ENCODE data around the gene SMAD5.

Gene SMAD5

DNA sequence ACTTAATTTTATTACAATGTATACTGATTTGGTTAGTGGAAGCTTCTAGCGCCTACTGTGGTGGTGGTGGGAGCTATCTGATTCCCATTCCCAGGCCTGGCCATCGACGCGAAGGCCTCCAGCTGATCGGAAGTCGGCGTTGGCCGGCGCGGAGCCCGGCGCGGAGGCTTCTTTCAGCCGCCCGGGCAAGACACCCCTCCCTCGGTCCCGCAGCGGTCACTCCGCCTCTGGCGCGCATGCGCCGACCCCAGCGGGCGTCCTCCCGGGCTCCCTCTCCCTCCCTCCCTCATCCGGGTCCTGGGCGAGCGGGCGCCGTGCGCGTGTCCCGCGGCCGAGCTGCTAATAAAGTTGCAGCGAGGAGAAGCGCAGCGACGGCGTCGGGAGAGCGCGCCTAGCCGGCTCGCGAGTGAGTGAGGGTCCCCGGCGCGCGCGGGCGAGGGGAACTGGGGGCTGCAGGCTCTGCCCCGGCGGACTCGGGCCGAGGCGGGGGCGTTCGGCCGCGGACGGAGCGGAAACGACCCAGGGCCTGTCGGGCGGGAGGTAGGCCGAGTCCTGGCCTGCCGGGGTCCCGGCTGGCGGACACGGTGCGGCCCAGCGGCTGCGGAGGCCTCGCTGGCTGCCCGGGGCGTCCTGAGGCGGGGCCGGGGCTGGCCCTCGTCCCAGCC, at the start of gene SMAD5:
SMAD5 (plus strand) TSS at position 289 of the 665 bp plus-strand sequence. CDS start 20,916 bp downstream, outside the sequence.
- peak; percentile 54 for DNase-seq (ENCODE audit: low read depth)

DNA sequence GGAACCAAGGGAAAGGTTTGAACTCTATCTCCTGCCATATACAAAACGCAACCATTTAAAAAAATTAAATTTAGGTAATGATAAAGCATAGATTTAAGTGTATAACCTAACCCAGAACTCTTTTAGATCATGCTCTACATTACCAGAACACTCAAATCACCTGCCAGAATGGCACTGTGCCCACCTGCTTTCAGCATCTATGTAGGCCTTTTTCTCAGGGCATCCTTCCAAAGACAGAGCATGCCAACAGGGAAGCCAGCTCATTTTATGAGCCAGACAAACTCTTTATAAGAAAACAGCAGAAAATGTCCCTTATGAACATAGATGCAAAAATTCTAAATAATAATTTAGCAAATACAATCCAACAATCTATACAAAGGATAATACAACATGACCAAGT, 47.9 kb upstream of the SMAD5 start:
- DNase-seq (ENCODE audit: low read depth): no peak

GRCh38 chr5:136086783-136087566, 45.7 kb upstream of the SMAD5 start:
- DNase-seq (ENCODE audit: low read depth): no peak

DNA sequence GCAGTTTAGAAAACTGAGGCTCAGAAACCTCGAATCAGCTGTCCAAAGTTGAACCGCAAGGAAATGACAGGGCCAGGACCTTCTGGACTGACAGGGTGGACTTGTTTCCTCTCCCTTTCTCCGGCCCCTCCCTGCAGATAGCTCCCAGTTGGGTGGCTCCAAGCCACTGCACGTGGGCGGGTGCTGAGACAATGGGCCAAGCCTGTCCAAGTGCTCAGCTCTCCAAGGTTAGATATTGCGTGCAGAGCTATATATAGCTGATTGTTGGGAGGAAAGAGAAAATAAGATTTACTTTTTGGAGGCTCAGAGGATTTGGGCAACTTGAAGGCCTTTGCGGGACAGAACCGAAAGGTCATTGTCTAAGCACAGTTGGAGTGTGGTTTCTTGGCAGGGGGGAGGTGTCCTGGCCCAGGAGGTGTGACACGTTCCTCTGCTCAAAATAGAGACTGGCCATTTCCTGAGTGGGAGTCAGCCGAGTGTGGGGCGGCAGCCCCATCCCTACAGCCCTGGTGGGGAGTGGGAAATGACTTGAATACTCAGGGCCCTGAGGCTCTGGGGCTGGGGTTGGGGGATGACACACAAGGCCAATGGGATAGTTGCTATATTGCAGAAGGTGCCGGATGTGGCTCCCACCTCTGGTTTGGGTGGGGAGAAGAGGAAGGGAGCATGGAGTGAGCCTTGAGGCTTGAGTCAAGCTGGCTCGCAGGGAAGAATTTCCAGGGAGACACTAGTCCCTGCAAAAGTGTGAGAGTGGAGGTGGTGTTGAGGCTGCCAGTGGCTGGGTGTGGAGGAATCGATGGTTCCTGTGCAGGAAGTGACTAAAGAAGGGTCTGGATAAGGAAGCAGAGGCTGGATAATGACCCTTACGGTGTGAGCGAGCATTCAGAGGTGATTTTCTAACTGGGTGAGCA, 44.4 kb upstream of the SMAD5 start:
- DNase-seq (ENCODE audit: low read depth): no peak

GRCh38 chr5:136089791-136090190, 42.9 kb upstream of the SMAD5 start:
- no peak for DNase-seq (ENCODE audit: low read depth)

- DNase-seq (ENCODE audit: low read depth): no peak
Observed at GRCh38 chr5:136090319-136090718, 42.3 kb upstream of the SMAD5 start.

DNA sequence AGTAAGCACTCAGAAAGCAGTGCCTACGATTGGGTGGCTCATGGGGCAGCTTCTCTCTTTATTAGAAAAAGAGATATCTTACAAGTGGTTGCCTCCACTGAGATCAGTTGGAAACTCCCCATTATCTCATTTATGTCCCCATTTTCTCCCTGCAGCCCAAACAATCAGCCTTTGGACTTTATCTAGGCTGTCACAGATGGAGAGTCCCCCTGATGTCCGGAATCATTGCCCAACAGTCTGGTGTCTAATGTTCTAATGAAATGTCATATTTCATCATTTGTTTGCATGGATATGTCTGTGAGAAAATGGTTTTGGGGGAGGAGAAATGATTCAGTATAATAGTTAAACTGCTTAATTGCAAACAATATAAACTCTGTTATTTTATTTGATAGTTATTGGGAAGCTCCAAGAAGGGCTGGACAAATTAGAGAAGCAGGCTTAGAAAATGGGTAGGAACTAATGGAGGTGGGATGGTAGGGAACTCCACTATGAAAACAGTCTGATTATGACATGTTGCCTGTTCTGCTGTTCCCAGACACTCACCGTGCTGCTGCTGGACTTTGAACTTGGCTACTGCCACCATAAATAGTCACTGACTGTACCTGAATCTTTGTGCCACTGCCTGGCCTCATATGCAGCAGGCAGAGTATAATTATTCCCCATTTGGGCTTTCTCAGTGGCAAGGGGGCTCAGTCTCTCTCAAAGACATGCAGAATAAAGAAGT, 38.3 kb upstream of the SMAD5 start:
- no peak for DNase-seq (ENCODE audit: low read depth)

- no peak for DNase-seq (ENCODE audit: low read depth)
Observed at GRCh38 chr5:136094913-136095641, 37.6 kb upstream of the SMAD5 start.

DNA sequence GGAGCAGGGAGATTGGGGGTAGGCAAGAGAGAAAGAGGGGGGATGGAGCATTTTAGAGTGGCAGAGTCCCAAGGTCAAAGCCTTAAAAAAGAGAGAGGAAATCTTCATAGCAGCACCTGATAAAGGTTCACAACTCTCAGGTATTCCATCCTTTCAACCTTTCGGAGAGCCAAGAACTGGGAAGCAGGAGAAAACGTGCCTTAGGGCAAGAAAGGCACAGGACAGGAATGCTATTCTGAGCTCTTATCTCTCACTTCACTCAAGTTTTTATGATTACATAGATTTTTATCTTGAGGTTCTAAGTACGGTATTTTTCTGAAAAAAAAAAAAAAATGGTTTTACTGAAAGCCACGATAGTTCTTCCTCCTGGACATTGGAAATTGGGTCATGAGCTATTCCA, 34.5 kb upstream of the SMAD5 start:
- no peak for DNase-seq (ENCODE audit: low read depth)

DNA sequence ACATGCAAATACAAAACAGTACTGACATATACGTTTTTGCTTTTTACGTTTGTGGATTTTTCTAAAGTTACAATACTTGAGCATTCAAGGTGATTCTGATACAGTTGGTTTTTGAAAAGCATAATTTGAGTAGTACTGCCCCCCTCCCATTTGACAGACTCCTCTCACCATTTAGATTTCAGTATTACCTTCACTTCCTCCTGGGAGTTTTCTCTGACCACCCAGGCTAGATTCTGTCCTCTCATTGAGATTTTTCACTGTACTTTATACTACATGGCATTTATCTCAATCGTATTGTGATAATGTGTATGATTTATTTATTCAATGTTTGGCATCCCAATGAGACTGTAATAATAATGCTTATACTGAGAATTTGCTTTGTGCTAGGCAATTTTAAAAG, 32.8 kb upstream of the SMAD5 start:
- DNase-seq (ENCODE audit: low read depth): no peak

GRCh38 chr5:136101884-136102283, 30.8 kb upstream of the SMAD5 start:
- no peak for DNase-seq (ENCODE audit: low read depth)

DNA sequence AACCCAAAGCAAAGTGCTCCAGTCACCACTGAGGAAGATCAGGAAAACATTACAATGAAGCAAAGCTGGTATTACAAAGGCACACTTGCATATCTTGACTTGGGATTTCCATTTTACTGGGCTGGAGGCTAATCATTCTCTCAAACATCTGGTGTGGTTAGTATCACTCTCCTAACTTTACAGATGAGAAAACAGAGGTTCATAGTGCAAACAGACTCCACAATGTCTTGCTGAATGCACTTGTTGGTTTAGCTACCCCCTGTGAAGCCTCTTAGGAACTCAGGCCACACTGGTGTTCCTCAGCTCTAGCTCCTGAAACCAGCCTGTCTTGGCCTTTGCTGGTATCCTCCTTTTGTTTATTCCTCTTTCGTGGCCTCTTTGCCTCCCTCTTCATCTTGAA, 29.5 kb upstream of the SMAD5 start:
- no peak for DNase-seq (ENCODE audit: low read depth)

DNA sequence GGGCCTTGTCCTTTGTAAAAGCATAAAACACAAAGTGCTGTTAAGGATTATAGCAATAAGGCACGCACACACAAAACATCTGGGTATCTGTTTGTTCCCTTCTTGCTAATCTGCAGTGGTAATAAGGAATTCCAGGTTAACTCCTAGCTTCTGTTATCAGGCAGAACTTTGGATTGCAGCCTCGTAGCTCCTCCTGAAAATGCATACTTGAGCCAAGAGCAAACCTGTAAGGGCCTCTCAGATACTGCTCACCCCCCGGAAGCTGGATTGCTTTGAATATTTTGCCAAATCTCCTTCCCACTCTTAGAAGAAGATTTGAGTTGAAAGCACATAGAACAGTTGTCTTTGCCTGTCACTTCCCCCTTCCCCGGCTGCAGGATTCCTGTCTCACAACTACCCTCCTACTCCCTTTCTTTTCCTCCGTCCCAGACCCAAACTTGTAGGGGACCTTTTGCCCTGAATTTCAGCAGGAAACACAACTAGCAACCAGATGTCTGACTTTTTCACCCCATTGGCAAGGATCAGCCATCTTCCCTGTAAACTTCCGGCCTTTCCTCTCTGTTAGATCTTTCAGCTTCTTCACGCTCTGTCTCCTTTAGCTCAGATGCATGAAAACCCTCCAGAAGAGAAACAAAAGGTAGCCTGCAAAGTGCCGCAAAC, 28.2 kb upstream of the SMAD5 start:
- DNase-seq (ENCODE audit: low read depth): no peak

DNA sequence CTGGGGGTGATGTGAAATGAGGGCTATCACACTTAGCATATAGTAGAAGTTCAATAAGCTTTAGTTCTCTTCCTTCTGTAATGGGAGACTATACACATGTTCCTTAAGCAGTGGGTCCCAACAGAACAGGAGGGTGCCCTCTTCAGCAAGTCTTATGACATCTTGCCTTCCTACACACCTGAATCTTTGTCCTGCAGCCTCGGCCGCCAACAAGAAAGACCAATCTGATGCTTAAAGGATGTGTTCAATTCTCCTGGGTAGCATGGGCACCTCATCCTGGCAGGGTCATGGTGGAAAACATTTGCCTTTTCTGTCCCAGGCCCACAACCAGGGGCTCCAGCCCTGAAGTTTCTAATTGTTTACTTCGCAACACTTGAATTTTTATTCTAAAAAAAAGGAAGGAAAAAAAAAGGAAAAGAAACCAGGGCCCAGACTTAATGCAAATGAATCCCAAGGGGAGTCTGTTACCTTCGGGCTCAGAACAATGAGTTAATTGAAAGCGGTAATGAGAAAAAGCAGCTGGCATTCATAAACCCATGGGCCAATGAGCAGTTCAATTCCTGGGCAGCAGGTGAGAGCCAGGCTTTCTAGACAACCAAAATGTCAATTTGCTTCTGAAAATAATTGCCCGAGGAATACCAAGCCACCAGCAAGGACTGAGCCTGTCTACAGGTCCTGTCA, 26.2 kb upstream of the SMAD5 start:
- DNase-seq (ENCODE audit: low read depth): no peak

DNA sequence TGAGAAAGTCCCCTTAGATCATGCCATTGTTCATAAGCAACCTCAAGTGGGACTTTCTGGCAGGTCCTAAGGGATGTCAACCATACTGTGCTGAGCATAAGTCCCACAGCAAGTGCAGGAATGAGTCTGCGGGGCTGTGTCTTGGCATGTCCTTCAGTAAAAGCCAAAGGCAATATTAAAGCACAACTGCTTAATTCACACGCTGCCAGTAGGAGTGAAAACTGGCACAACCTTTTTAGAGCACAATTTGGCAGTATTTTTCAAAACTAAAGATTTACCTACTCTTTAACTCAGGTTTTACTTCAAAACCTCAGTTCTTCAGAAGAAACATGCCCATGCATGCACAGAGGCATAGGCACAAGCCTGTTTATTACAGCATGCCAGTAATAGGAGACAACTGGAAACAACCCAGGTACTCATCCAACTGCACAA, 24.4 kb upstream of the SMAD5 start:
- no peak for DNase-seq (ENCODE audit: low read depth)

DNA sequence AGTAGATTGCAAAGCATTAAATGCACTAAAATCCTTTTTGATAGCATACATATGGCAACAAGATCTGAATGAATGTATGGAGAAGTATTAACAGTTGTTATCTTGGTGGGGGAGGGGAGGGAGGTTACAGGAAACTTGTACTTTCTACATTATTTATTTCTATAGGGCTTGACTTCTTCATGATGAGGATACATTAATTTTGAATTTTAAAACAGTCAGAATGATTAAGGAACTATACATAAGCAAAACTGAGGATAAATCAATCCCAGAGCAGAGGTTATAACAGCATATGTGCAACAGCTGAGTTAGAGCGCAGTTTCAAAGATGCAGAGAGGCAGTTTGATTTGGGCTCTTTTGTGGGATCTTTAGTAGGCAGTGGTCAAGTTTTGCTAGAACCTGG, 23.9 kb upstream of the SMAD5 start:
- no peak for DNase-seq (ENCODE audit: low read depth)

DNA sequence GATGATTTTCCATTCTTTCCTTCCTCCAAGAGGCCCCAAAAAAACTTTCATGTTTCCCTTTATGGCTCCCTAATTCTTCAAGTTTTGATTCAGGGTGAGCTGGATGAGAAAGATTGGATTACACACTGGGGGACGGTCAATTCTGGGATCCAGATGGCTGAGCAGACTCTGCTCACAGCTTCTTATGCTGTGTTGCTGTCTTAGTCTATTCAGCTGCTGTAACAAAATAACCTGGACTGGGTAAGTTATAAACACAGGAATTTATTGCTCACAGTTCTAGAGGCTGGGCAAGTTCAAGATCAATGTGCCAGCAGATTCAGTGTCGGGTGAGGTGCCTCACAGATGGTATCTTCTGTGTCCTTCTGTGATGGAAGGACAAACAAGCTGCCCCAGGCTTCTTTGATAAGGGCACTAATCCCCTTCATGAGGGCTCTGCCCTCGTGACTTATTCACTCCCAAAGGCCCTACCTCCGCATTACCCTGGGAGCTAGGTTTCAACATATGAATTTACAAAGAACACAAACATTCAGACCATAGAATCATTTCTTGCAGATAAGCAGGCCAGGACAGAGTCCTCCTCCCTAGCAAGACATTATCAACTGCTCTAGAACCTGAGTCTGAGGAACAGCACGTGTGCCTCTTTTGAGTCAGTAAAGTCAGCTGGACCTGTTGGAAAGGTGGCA, 23.1 kb upstream of the SMAD5 start:
- no peak for DNase-seq (ENCODE audit: low read depth)

DNA sequence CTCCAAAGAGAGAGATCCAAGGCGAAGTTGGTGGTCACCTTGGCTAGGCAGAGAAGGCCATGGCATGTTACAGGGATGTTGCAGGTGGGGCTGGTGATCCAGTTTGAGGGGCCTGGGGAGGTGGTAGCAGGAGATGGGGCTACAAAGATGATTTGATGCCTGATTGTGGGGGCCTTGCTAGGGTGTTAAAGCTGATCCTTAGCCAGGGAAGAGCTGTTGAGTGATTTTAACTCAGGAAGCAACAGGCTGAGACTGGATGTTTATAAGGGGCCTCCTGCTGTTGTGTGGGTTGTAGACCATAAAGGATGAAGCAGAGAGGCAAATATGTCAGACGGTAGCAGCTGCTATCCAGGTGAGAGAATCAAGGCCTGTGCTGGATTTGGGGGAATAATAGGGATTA, 19.0 kb upstream of the SMAD5 start:
- DNase-seq (ENCODE audit: low read depth): no peak

DNA sequence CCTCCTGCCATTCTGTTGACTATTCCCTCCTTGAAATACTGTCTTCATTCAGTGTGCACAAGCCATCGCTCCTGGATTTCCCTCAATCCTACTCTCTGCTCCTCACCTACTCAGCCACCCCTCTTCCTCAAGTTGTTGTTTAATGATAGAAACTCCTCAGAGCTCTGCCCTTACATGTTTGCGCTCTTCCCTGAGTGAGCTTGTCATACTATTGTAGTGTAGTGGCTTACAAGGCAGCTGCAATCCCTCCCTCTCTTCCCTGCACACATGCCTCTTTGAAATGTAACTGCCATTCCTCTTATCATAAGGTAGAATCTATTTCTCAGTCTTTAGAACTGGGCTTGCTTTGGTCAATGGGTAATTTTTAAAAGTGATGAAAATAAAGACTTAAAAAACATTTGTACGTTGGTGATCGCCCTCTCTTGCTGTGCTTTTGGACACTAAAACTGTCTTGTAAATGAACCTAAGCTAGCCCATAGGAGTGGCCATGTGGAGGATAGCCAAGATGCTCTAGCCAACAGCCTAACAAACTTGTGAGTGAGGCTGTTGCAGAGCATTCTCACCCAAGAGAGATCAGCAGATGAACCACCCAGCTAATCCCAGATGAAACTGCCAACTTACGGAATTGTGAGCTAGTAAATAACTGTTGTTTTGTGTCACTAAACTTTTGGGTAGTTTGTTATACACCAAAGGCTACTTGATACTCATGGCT, 18.1 kb upstream of the SMAD5 start:
- DNase-seq (ENCODE audit: low read depth): no peak

All from activated T-cell treated with anti-CD3 and anti-CD28 coated beads for 24 hours (primary cell).